ENCODE results near the gene NBAS.
"Not testable (repeated sequence)": the region's sequence is repeated elsewhere in the genome, so short reads cannot be mapped to it uniquely, and the experiment has no call there.

NBAS gene

DNA sequence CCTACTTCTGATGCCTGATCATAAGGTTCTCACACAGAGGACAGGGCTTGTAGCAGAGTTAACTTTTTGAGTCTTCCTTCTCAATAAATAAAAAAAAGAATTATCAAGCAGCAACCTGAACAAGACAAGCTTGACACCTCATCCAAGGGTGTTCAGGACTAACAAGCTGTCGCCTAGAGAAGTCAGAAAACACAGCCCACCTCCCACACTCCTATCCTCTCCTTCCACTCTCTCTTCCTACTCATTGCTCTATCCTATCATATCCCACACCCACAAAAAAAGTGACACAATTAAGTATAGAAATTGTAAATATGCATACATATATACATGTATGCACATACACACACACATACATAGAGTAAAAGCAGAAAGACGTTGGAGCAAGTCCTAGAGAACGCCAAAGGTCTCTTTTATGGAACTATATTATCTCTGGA is 5.4 kb downstream of the NBAS start:
- no peaks in the 10 kb centered on the region for H3K9me3 Mint-ChIP-seq
- H3K4me3 Mint-ChIP-seq = no peak overlapping the region
- H3K4me1 Mint-ChIP-seq = peaks cover 18% of the 10 kb centered on the region
- H3K27me3 Mint-ChIP-seq = no peaks in the 10 kb centered on the region
- peaks cover 33% of the 10 kb centered on the region for H3K36me3 Mint-ChIP-seq
- ATAC-seq = no peak
- no peak overlapping the region for H3K27ac Mint-ChIP-seq

DNA sequence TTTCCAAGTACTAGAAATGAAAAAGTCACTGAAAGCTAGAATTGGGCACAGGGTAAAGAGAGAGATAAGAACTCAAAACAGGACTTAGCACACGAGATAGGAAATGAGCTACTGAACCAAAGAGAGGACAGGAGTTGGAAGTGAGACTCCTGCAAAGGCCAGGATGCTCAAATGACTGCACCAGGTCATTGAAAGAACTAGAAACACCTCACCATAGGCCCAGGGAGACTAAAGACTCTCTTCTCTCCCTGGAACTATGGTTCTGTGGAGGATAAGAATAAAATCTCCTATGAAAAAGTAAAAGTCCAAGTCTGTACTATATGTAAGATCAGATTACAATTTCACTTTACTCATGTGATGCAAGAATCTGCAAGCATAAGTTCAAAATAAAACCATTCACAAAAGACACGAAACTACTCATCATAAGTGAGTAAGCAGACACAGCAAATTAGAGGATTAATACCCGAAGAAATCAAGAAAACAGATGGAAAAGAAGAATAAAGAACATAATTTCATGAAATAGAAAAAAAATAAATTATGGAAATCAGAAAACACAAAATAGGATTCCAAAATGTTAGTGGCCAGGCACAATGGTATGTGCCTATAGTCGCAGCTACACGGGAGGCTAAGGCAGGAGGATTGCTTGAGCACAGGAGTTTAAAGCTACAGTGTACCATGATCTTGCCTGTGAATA is 6.5 kb downstream of the NBAS start:
- Mint-ChIP-seq H3K9me3 (no peaks in the 10 kb centered on the region), H3K27me3 (no peaks in the 10 kb centered on the region), H3K4me1 (peaks cover 8% of the 10 kb centered on the region), H3K36me3 (peaks cover 33% of the 10 kb centered on the region), H3K27ac (no peak overlapping the region), H3K4me3 (no peak overlapping the region)
- ATAC-seq = no peak

DNA sequence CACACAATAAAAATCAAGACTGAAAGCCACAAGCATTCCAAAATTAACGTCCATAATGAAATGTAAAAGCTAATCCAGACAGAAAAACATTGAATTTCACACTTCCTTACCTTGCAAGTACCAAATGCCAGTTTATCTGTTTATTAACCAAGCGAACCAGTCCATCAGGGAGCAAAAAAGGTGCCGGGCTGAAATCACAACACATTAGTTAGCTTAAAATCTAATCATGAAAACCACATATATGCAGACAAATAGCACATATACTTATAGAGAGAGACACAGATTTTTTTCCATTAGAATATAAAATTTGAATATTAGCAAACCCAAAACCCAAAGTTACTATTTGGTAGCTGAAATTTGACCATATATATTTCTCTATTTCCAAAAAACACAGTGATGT is 7.2 kb downstream of the NBAS start:
- Mint-ChIP-seq H3K4me1 (peaks cover 5% of the 10 kb centered on the region), H3K27ac (no peak overlapping the region), H3K36me3 (peaks cover 40% of the 10 kb centered on the region), H3K27me3 (no peaks in the 10 kb centered on the region), H3K9me3 (no peaks in the 10 kb centered on the region), H3K4me3 (no peak overlapping the region)
- no peak for ATAC-seq

DNA sequence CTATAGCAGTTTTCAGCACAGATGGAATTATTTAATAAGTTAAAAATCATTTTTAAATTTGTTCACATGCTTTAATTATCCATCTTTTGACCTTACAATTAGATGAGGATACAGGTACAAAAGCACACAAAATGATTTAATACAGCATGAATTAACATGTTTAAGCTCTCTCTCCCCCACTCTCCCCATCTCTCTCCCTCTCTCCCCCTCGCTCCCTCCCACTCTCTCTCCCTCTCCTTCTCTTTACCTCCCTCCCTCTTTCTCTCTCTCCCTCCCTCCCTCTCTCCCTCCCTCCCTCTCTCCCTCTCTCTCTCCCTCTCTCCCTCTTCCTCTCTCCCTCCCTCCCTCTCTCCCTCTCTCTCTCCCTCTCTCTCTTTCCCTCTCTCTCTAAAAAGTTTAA is 7.6 kb downstream of the NBAS start:
- Mint-ChIP-seq H3K27ac (no peak overlapping the region), H3K36me3 (peaks cover 44% of the 10 kb centered on the region), H3K4me3 (no peak overlapping the region), H3K27me3 (no peaks in the 10 kb centered on the region), H3K4me1 (peaks cover 5% of the 10 kb centered on the region), H3K9me3 (no peaks in the 10 kb centered on the region)
- ATAC-seq = no peak

DNA sequence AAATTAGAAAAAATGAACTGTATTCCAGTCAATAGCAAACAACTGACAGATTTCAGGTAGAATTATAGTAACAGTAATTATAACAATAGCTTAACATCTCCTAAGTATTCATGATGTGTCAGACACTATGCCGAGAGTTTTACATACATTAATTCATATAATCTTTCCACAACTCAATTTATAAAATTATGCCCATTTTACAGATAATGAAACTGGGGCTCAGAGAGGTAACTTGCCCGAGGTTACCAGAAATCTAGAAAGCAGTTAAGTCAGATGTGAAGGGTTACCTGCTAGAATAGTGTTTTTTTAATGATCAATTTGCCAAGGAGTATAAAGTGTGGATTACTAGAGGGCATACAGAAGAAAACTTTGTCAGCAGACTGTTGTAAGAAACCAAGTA is 12.2 kb downstream of the NBAS start:
- ATAC-seq = no peak

DNA sequence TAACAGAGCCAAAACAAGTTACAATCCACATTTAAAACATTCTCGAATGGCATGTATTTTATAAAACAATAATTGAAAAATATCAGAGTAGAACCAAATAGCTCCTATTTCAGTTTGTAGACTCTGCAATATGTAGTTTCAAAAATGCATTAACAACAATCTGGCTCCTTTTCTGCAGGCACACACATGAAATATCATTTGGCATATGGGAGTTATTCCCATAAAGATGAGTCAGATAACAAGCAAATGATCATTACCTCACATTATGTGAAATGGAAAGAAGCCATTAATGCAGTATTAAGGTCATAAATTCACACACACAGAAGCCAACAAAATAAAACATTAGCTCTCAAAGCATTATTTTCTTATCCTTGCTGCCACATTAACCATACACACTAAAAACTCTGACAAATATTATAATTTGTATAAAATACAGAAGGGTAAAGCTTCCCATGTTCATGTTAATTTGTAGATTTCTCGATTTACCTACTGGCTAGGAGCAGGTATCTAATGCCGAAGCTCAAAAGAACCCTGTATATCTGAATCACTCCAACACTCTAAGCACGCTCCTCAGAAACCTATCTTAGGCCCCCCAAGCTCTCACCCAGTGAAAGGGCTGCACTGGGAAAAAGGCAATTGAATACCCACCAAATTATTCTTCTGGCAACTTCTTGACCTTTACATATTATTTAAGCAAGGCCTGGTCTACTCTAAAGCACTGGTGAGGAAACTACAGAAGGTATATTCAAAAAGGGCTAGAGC is 13.8 kb downstream of the NBAS start:
- H3K9me3 Mint-ChIP-seq = no peaks in the 10 kb centered on the region
- H3K4me3 Mint-ChIP-seq = no peak overlapping the region
- no peaks in the 10 kb centered on the region for H3K4me1 Mint-ChIP-seq
- peaks cover 39% of the 10 kb centered on the region for H3K36me3 Mint-ChIP-seq
- no peaks in the 10 kb centered on the region for H3K27me3 Mint-ChIP-seq
- H3K27ac Mint-ChIP-seq = no peak overlapping the region
- no peak for ATAC-seq

More for the DNA sequence above, 12.2 kb downstream of the NBAS start:
- Mint-ChIP-seq H3K27ac (no peak overlapping the region), H3K4me1 (no peaks in the 10 kb centered on the region), H3K36me3 (peaks cover 42% of the 10 kb centered on the region), H3K27me3 (no peaks in the 10 kb centered on the region), H3K4me3 (no peak overlapping the region), H3K9me3 (no peaks in the 10 kb centered on the region)

DNA sequence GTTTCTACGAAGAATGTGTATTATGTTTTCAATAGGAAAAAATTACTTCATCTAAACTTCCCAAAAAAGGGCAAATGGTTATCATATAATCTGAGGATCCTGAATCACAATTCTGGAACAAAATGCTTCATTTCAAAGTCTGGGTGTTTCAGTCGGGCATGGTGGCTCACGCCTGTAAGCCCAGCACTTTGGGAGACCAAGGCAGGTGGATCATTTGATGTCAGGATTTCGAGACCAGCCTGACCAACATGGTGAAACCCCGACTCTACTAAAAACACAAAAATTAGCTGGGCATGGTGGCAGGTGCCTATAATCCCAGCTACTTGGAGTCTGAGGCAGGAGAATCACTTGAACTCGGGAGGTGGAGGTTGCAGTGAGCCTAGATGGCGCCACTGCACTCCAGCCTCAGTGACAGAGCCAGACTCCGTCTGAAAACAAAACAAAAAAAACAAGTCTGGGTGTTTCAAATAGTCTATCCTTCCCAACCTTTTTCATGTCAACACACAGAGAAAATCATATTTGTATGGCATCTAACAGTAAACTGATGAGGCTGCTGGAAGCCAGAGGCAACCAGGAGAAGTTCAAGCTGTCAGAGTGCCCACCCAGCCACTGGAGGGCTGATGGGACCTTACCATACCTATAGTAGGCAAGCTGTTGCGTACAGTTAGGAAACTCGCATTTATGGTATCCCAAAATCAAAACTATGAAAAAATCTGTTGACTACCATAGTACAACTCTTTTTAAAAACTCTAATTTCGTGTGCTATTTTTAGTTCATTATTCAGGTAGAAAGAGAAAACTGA is 14.6 kb downstream of the NBAS start:
- Mint-ChIP-seq H3K27me3 (no peaks in the 10 kb centered on the region), H3K36me3 (peaks cover 36% of the 10 kb centered on the region), H3K4me1 (no peaks in the 10 kb centered on the region), H3K27ac (no peak overlapping the region), H3K4me3 (no peak overlapping the region), H3K9me3 (no peaks in the 10 kb centered on the region)
- no peak for ATAC-seq

DNA sequence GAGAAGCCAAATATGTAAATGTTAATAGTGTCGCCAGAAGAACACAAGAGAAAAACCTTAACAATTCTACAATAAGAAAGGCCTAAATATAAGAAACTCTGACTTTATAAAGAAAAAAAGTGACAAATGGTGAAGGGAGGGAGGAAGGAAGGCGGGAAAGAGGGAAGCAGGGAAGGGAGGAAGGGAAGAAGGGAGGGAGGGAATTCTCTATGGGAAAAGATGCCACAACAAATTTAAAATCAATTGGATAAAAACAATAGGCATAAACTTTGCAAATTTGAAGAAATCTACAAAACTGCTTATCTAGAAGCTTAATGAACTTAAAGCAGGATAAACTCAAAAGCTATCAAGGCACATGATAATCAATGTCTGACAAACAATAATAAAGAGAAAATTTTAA is 16.9 kb downstream of the NBAS start:
- Mint-ChIP-seq H3K9me3 (no peaks in the 10 kb centered on the region), H3K4me1 (peaks cover 20% of the 10 kb centered on the region), H3K27me3 (no peaks in the 10 kb centered on the region), H3K27ac (no peak overlapping the region), H3K4me3 (no peak overlapping the region), H3K36me3 (peaks cover 37% of the 10 kb centered on the region)
- ATAC-seq = no peak

DNA sequence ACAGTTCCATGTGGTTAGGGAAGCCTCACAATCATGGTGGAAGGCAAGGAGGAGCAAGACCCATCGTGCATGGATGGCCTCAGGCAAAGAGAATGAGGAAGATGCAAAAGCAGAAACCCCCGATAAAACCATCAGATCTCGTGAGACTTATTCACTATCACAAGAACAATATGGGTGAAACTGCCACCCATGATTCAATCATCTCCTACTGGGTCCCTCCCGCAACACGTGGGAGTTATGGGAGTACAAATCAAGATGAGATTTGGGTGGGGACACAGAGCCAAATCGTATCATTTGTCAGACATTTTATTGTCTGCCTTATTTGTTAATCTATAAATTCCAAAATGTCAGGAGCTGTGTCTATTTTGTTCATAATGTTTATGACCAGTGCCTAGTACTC is 17.6 kb downstream of the NBAS start:
- H3K9me3 Mint-ChIP-seq = no peaks in the 10 kb centered on the region
- H3K27me3 Mint-ChIP-seq = no peaks in the 10 kb centered on the region
- H3K36me3 Mint-ChIP-seq = peaks cover 36% of the 10 kb centered on the region
- ATAC-seq = no peak
- H3K4me3 Mint-ChIP-seq = no peak overlapping the region
- no peak overlapping the region for H3K27ac Mint-ChIP-seq
- H3K4me1 Mint-ChIP-seq = peaks cover 20% of the 10 kb centered on the region

DNA sequence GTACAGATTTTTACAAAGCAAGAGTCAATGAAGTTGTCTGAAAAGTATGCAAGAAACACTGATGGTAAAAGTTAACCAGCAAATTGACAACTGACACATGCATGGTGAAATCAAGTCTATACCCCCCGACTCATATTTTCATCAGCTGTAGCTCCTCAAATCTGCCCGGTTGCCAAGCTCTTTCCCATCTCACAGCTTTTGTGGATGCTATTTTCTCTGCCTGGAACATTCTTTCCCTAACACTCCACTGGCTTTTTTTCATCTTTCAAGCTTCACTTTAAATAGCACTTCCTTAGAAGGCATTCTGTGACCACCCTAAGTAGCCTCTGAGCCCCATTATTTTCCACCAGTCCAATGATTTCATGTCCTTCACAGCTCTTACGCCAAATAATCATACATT is 18.1 kb downstream of the NBAS start:
- ATAC-seq = no peak
- no peak overlapping the region for H3K4me3 Mint-ChIP-seq
- peaks cover 31% of the 10 kb centered on the region for H3K36me3 Mint-ChIP-seq
- peaks cover 20% of the 10 kb centered on the region for H3K4me1 Mint-ChIP-seq
- no peak overlapping the region for H3K27ac Mint-ChIP-seq
- H3K27me3 Mint-ChIP-seq = no peaks in the 10 kb centered on the region
- H3K9me3 Mint-ChIP-seq = no peaks in the 10 kb centered on the region

DNA sequence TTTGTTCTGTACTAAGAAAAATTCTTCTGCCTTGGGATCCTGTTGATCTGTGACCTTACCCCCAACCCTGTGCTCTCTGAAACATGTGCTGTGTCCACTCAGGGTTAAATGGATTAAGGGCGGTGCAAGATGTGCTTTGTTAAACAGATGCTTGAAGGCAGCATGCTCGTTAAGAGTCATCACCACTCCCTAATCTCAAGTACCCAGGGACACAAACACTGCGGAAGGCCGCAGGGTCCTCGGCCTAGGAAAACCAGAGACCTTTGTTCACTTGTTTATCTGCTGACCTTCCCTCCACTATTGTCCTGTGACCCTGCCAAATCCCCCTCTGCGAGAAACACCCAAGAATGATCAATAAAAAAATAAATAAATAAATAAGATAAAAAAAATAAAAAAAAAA is 18.9 kb downstream of the NBAS start:
- not testable (repeated sequence) for ATAC-seq, H3K9me3 Mint-ChIP-seq, H3K27ac Mint-ChIP-seq, H3K27me3 Mint-ChIP-seq, H3K4me3 Mint-ChIP-seq
- Mint-ChIP-seq H3K36me3 (peaks cover 34% of the 10 kb centered on the region), H3K4me1 (peaks cover 20% of the 10 kb centered on the region)

DNA sequence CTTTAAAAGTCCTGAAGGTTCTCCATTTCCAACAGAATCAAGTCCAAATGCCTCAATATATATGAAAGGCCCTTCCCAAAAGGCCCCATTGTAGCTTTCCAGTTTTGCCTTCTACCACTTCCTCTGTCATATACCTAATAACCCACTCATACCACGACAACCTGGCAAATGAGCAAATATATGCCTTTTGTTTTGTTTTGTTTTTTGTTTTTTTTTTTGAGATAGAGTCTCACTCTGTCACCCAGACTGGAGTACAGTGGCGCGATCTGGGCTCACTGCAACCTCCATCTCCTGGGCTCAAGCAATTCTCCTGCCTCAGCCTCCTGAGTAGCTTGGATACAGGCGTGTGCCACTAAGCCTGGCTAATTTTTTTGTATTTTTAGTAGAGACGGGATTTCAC is 20.6 kb downstream of the NBAS start:
- Mint-ChIP-seq H3K27ac (peak overlapping the region; percentile 13), H3K4me1 (peaks cover 20% of the 10 kb centered on the region), H3K36me3 (peaks cover 34% of the 10 kb centered on the region)
- H3K27me3 Mint-ChIP-seq, H3K4me3 Mint-ChIP-seq, ATAC-seq, H3K9me3 Mint-ChIP-seq: not testable (repeated sequence)

DNA sequence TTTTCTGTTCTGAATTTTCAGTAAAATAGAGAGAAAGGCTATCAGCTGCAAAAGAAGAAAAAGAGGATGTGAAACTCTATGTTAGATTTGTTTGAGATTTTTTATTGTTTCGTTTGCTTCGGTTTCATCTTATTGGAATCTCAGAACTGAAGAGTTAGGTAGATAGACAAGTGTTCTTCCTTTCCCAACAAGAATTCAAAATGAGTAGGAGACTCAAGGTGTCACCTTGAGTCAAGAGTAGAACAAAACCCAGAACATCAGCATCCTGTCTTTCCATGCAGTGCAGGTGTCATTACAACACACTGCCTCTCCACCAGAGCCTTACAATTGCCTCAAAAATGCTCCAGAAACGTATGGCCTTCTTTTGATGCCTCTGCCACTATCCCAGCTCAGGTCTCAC is 21.1 kb downstream of the NBAS start:
- Mint-ChIP-seq H3K27me3 (no peaks in the 10 kb centered on the region), H3K9me3 (no peaks in the 10 kb centered on the region), H3K36me3 (peaks cover 32% of the 10 kb centered on the region), H3K27ac (peak overlapping the region; percentile 13), H3K4me3 (no peak overlapping the region), H3K4me1 (peaks cover 20% of the 10 kb centered on the region)
- ATAC-seq = no peak

DNA sequence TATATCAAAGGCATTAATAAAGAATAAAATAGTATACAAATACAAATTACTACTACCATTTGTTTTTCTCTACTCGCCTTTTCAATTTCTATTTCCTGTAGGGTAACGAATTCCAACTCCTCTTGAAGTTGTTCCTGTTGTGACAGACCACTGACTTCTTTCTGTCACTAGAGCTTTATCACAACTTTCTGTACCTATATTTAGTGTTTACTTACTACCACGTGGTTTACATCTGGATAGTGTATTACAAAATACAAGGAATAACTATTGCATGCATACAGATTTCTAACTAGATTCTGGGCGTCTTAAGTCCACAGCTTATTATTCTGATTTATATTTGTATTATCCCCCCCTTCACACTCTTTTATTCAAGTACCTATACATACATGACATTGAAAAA is 22.3 kb downstream of the NBAS start:
- H3K4me3 Mint-ChIP-seq = no peak overlapping the region
- no peak overlapping the region for H3K27ac Mint-ChIP-seq
- H3K9me3 Mint-ChIP-seq = no peaks in the 10 kb centered on the region
- peaks cover 20% of the 10 kb centered on the region for H3K4me1 Mint-ChIP-seq
- H3K36me3 Mint-ChIP-seq = peaks cover 34% of the 10 kb centered on the region
- H3K27me3 Mint-ChIP-seq = no peaks in the 10 kb centered on the region
- ATAC-seq = no peak

DNA sequence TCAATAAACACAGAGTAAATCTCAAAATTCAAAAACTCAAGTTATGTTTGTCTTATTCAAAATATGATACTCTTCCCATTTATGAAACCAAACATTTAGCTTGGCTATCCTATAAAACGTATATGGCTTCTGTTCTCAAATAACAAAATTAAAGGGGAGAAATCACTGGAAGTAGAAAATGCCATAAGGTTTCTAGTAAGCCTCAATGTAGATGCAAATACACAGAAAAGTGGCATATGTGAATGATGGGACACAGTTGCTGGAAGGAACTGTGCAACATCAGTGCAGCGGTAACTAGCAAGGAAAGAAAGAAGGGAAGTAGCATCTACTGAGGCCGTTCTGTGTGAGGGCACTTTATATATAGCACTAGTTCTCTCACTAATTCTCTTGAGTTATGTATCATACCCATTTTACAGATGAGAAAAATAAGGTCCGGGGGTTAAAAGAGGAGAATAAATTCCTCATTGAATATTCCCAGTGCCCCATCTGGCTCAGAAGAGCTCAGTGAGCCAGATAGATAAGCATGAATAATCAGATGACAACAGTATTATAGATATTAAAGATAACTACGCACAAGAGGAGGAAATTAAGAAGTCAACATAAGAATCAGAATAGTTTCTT is 27.2 kb downstream of the NBAS start:
- Mint-ChIP-seq H3K4me3 (no peak overlapping the region), H3K4me1 (no peaks in the 10 kb centered on the region)

More for the DNA sequence above, 27.2 kb downstream of the NBAS start:
- Mint-ChIP-seq H3K27ac (no peak overlapping the region), H3K27me3 (no peaks in the 10 kb centered on the region), H3K36me3 (peaks cover 56% of the 10 kb centered on the region), H3K9me3 (no peaks in the 10 kb centered on the region)
- no peak for ATAC-seq
